HEK293 (cell line): ENCODE data around the gene MDFI.

Source experiments
- SP3 ChIP-seq: fragments of 450-650 bp; formaldehyde crosslinking; IDR thresholded peaks from 2 replicates; pipeline ENCODE4 v1.5.1; 2016; ENCODE audit warnings: missing biosample characterization, missing genetic modification characterization
- TCF7L2 ChIP-seq: IDR thresholded peaks from 2 replicates; pipeline ENCODE4 v1.6.1; 2011; ENCODE audit warnings: low read depth, mild to moderate bottlenecking, inconsistent platforms, low read length, moderate library complexity, borderline replicate concordance
- ZBTB1 ChIP-seq: fragments of 450-650 bp; formaldehyde crosslinking; IDR thresholded peaks from 2 replicates; pipeline ENCODE4 v1.5.1; 2016; ENCODE audit warnings: missing biosample characterization, missing genetic modification characterization
- ZBTB48 ChIP-seq: fragments of 450-650 bp; formaldehyde crosslinking; IDR thresholded peaks from 2 replicates; pipeline ENCODE4 v1.5.1; 2016; ENCODE audit warnings: missing biosample characterization, missing genetic modification characterization
- ZNF138 ChIP-seq: fragments of 450-650 bp; formaldehyde crosslinking; IDR thresholded peaks from 2 replicates; pipeline ENCODE4 v1.5.1; 2016; ENCODE audit warnings: missing biosample characterization, missing genetic modification characterization, borderline replicate concordance
- ZNF274 ChIP-seq, 2 experiments: fragments of 200-500 bp in 1 of 2; fragments of 450-650 bp in 1 of 2; sonication (Bioruptor generic) in 1 of 2; formaldehyde crosslinking in 1 of 2; IDR thresholded peaks; 2 replicates each; pipeline versions ENCODE4 v1.5.1 to v1.6.1; 2014 to 2016; ENCODE audit warnings: borderline replicate concordance in 1 of 2, inconsistent platforms in 1 of 2, low read length in 1 of 2, missing biosample characterization in 1 of 2, missing genetic modification characterization in 1 of 2
- ZNF366 ChIP-seq: fragments of 450-650 bp; formaldehyde crosslinking; conservative IDR thresholded peaks from 2 replicates; pipeline ENCODE4 v1.5.1; 2016; ENCODE audit warnings: missing biosample characterization, missing genetic modification characterization
- ZNF830 ChIP-seq: fragments of 450-650 bp; IDR thresholded peaks from 2 replicates; pipeline ENCODE4 v1.5.0; 2018; ENCODE audit warnings: missing biosample characterization, missing genetic modification characterization, low read depth, mild to moderate bottlenecking, moderate library complexity
- TF ChIP-seq, protein P1 (sequence below): fragments of 450-650 bp; formaldehyde crosslinking; IDR thresholded peaks from 2 replicates; pipeline ENCODE4 v1.5.1; 2016; ENCODE audit warnings: missing biosample characterization, missing genetic modification characterization
- TF ChIP-seq, protein P2 (sequence below): fragments of 450-650 bp; formaldehyde crosslinking; IDR thresholded peaks from 2 replicates; pipeline ENCODE4 v1.5.1; 2017; ENCODE audit warnings: missing biosample characterization, missing genetic modification characterization
- TF ChIP-seq, protein P3 (sequence below): fragments of 450-650 bp; formaldehyde crosslinking; IDR thresholded peaks from 2 replicates; pipeline ENCODE4 v1.5.1; 2016; ENCODE audit warnings: missing biosample characterization, missing genetic modification characterization
- TF ChIP-seq, protein P4 (sequence below): fragments of 450-650 bp; formaldehyde crosslinking; IDR thresholded peaks from 2 replicates; pipeline ENCODE4 v1.5.1; 2016; ENCODE audit warnings: missing biosample characterization, missing genetic modification characterization
- TF ChIP-seq, protein P5 (sequence below): fragments of 450-650 bp; formaldehyde crosslinking; IDR thresholded peaks from 2 replicates; pipeline ENCODE4 v1.5.1; 2017; ENCODE audit warnings: missing biosample characterization, missing genetic modification characterization

DNA sequence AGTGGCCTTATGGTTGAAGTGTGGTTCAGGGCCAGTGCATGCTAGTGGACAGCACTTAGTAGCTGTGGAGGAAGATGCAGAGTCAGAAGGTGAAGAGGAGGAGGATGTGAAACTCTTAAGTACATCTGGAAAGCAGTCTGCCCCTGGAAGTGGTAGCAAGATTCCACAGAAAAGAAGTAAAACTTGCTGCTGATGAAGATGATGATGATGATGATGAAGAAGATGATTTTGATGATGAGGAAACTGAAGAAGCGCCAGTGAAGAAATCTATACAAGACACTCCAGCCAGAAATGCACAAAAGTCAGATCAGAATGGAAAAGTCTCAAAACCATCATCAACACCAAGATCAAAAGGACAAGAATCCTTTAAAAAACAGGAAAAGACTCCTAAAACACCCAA lies 28.9 kb downstream of the MDFI start:
- TF ChIP-seq ZBTB48 (tag by site-specific recombination) (no peak), ZBTB1 (tag by site-specific recombination) (no peak), ZNF274 (IDR thresholded peaks at IDR 0.05; ENCODE audit: low read length) (no peak), ZNF274 (tag by site-specific recombination; IDR thresholded peaks at IDR 0.05; ENCODE audit: borderline replicate concordance) (no peak), TCF7L2 (no peak), ZNF138 (no peak), ZNF830 (tag by site-specific recombination) (no peak), ZNF366 (no peak), SP3 (tag by site-specific recombination) (no peak)
- TF ChIP-seq, protein P1, sequence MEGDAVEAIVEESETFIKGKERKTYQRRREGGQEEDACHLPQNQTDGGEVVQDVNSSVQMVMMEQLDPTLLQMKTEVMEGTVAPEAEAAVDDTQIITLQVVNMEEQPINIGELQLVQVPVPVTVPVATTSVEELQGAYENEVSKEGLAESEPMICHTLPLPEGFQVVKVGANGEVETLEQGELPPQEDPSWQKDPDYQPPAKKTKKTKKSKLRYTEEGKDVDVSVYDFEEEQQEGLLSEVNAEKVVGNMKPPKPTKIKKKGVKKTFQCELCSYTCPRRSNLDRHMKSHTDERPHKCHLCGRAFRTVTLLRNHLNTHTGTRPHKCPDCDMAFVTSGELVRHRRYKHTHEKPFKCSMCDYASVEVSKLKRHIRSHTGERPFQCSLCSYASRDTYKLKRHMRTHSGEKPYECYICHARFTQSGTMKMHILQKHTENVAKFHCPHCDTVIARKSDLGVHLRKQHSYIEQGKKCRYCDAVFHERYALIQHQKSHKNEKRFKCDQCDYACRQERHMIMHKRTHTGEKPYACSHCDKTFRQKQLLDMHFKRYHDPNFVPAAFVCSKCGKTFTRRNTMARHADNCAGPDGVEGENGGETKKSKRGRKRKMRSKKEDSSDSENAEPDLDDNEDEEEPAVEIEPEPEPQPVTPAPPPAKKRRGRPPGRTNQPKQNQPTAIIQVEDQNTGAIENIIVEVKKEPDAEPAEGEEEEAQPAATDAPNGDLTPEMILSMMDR, result no peak
- TF ChIP-seq, protein P2, sequence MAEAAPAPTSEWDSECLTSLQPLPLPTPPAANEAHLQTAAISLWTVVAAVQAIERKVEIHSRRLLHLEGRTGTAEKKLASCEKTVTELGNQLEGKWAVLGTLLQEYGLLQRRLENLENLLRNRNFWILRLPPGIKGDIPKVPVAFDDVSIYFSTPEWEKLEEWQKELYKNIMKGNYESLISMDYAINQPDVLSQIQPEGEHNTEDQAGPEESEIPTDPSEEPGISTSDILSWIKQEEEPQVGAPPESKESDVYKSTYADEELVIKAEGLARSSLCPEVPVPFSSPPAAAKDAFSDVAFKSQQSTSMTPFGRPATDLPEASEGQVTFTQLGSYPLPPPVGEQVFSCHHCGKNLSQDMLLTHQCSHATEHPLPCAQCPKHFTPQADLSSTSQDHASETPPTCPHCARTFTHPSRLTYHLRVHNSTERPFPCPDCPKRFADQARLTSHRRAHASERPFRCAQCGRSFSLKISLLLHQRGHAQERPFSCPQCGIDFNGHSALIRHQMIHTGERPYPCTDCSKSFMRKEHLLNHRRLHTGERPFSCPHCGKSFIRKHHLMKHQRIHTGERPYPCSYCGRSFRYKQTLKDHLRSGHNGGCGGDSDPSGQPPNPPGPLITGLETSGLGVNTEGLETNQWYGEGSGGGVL (tag by site-specific recombination), result no peak
- TF ChIP-seq, protein P3, sequence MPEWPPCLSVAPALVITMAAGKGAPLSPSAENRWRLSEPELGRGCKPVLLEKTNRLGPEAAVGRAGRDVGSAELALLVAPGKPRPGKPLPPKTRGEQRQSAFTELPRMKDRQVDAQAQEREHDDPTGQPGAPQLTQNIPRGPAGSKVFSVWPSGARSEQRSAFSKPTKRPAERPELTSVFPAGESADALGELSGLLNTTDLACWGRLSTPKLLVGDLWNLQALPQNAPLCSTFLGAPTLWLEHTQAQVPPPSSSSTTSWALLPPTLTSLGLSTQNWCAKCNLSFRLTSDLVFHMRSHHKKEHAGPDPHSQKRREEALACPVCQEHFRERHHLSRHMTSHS (tag by site-specific recombination), result no peak
- TF ChIP-seq, protein P4, sequence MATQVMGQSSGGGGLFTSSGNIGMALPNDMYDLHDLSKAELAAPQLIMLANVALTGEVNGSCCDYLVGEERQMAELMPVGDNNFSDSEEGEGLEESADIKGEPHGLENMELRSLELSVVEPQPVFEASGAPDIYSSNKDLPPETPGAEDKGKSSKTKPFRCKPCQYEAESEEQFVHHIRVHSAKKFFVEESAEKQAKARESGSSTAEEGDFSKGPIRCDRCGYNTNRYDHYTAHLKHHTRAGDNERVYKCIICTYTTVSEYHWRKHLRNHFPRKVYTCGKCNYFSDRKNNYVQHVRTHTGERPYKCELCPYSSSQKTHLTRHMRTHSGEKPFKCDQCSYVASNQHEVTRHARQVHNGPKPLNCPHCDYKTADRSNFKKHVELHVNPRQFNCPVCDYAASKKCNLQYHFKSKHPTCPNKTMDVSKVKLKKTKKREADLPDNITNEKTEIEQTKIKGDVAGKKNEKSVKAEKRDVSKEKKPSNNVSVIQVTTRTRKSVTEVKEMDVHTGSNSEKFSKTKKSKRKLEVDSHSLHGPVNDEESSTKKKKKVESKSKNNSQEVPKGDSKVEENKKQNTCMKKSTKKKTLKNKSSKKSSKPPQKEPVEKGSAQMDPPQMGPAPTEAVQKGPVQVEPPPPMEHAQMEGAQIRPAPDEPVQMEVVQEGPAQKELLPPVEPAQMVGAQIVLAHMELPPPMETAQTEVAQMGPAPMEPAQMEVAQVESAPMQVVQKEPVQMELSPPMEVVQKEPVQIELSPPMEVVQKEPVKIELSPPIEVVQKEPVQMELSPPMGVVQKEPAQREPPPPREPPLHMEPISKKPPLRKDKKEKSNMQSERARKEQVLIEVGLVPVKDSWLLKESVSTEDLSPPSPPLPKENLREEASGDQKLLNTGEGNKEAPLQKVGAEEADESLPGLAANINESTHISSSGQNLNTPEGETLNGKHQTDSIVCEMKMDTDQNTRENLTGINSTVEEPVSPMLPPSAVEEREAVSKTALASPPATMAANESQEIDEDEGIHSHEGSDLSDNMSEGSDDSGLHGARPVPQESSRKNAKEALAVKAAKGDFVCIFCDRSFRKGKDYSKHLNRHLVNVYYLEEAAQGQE (tag by site-specific recombination), result no peak
- TF ChIP-seq, protein P5, sequence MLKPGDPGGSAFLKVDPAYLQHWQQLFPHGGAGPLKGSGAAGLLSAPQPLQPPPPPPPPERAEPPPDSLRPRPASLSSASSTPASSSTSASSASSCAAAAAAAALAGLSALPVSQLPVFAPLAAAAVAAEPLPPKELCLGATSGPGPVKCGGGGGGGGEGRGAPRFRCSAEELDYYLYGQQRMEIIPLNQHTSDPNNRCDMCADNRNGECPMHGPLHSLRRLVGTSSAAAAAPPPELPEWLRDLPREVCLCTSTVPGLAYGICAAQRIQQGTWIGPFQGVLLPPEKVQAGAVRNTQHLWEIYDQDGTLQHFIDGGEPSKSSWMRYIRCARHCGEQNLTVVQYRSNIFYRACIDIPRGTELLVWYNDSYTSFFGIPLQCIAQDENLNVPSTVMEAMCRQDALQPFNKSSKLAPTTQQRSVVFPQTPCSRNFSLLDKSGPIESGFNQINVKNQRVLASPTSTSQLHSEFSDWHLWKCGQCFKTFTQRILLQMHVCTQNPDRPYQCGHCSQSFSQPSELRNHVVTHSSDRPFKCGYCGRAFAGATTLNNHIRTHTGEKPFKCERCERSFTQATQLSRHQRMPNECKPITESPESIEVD (tag by site-specific recombination), result no peak
